Measurements from ENCODE around the gene PRKD2. TPM values are rescaled to one million over a fixed set of nuclear protein-coding genes. Genes with fewer than 3 reads are reported as not detected.
A peak's percentile ranks its signal among the peaks of the same experiment; 100 is the strongest.

Gene PRKD2
- total and polyA plus RNA-seq, 2 of the 8 experiments (the other 6 are each of a cell fraction or from before 2014, with no cell fraction given): 24.4 to 63.8 TPM

DNA sequence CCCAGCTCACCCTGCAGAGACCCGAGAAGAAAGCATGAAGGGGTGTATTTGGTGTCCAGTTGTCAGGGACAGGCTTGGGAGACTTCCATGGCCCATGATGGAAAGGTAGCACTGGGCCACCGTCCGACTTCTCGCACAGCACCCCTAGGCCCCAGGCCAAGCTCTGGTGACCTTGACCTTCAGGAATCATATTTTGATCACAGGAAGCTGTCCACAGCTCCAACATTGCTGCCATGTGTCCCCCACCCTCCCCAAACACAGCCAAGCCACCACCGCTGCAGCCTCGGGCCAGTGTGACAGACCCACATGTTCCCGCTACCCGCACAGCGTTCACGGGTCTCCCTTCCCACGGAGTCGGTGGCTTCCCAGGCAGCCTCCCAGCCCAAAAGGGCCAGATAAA is 91.2 kb downstream of the PRKD2 start:
- peaks cover 0 to 14% (median 6%) of the 10 kb centered on the region in 4 experiments; a peak in 6 of 7 replicates for H3K4me1 ChIP-seq (replicated peaks in 1 of 4; ENCODE audit: control insufficient read depth in 3 of 4, insufficient read depth in 4 of 4, low read length in 3 of 4)
- H3K23me2 ChIP-seq (ENCODE audit: low read depth, low read length): no peaks in the 10 kb centered on the region
- no peak overlapping the region for H3K4me2 ChIP-seq (ENCODE audit: insufficient read depth in 1 of 2, low read depth in 2 of 2, low read length in 2 of 2)
- FAIRE-seq (no peak), DNase-seq (ENCODE audit: low read depth in 1 of 2, low spot score in 2 of 2) (no peak)
- no peak overlapping the region for H3K4me3 ChIP-seq (ENCODE audit: extremely low read depth in 1 of 4, insufficient read depth in 2 of 4, low read depth in 3 of 4, low read length in 4 of 4)
- H3K79me2 ChIP-seq (ENCODE audit: control insufficient read depth in 1 of 2, insufficient read depth in 2 of 2, low read length in 2 of 2): no peaks in the 10 kb centered on the region
- no peaks in the 10 kb centered on the region for H3K9me3 ChIP-seq (ENCODE audit: insufficient read depth in 2 of 2, low read depth in 1 of 2, low read length in 1 of 2)
- no peak overlapping the region for H2BK15ac ChIP-seq (ENCODE audit: low read length)
- no peaks in the 10 kb centered on the region for H3K27me3 ChIP-seq (replicated peaks in 1 of 4; ENCODE audit: control insufficient read depth in 3 of 4, extremely low read depth in 1 of 4, insufficient read depth in 3 of 4, low read length in 3 of 4)
- H3K56ac ChIP-seq (replicated peaks; ENCODE audit: insufficient read length, low read depth, low read length): no peak overlapping the region
- H2AFZ ChIP-seq (ENCODE audit: low read length): no peak overlapping the region
- no peak overlapping the region for H3K9ac ChIP-seq (replicated peaks in 1 of 4; ENCODE audit: extremely low read depth in 1 of 4, low read depth in 3 of 4, low read length in 3 of 4)
- no peak overlapping the region for H3K27ac ChIP-seq (ENCODE audit: low read depth, low read length)
- H2AK5ac ChIP-seq (ENCODE audit: low read depth, low read length): no peak overlapping the region
- no peak overlapping the region for H2BK120ac ChIP-seq (replicated peaks; ENCODE audit: low read depth, low read length)
- H4K91ac ChIP-seq (replicated peaks; ENCODE audit: insufficient read length, low read length): no peak overlapping the region
- no peak overlapping the region for H3K23ac ChIP-seq (ENCODE audit: insufficient read length)
- ChIA-PET CTCF (ENCODE audit: partially characterized antibody) (interaction anchor here (0.8 to 15.3 kb wide), 6 partner anchors 8 to 95 kb away, joined by 3 to 309 read pairs (median 6); partner anchors contain the start of gene CALM3), POLR2A (ENCODE audit: partially characterized antibody) (interaction anchor here (0.6 to 1.1 kb wide), 3 partner anchors 18 to 243 kb away, joined by 3 to 4 read pairs (median 4); no protein-coding TSS in a partner anchor)
- H3K14ac ChIP-seq (ENCODE audit: insufficient read length): no peak overlapping the region
- no peaks in the 10 kb centered on the region for H4K20me1 ChIP-seq (replicated peaks in 1 of 2; ENCODE audit: control insufficient read depth in 1 of 2, insufficient read depth in 2 of 2, low read length in 2 of 2)
- H4K8ac ChIP-seq (ENCODE audit: extremely low read depth, insufficient read depth, low read length): no peak overlapping the region
- H2BK5ac ChIP-seq (ENCODE audit: low read depth, low read length): no peak overlapping the region
- no peaks in the 10 kb centered on the region for H3K79me1 ChIP-seq (ENCODE audit: low read depth, low read length)
- H3K36me3 ChIP-seq (ENCODE audit: control insufficient read depth in 2 of 4, insufficient read depth in 4 of 4, low read length in 3 of 4): no peaks in the 10 kb centered on the region
- no peak overlapping the region for H3K18ac ChIP-seq (ENCODE audit: extremely low read depth, low read length)
- no peak overlapping the region for H4K5ac ChIP-seq (ENCODE audit: insufficient read length, low read depth, low read length)
- H2BK12ac ChIP-seq (ENCODE audit: low read depth, low read length): 0 out of 2 replicates have a peak overlapping the region, but pooled peaks have one; percentile 27
- 82% methylated on average over 12 of the region's 12 CpGs; no CpG with 5 or more reads in 1 of the 2 experiments for WGBS, 2 experiments (ENCODE audit: extremely low coverage in 1 of 2, insufficient coverage in 1 of 2, insufficient read length in 1 of 2, insufficient replicate concordance in 2 of 2, low coverage in 1 of 2, low lambda C conversion rate in 2 of 2, missing lambda C conversion rate in 1 of 2)
- H2BK20ac ChIP-seq (ENCODE audit: low read length): no peak overlapping the region
- H3K4ac ChIP-seq (replicated peaks; ENCODE audit: insufficient read length, low read depth, low read length): no peak overlapping the region
- TF ChIP-seq TEAD4 (IDR thresholded peaks at IDR 0.05; ENCODE audit: low read depth, low read length) (no peak), CBX8 (IDR thresholded peaks at IDR 0.05; ENCODE audit: borderline replicate concordance, low read depth, low read length) (no peak), SIRT6 (IDR thresholded peaks at IDR 0.05; ENCODE audit: low read length) (no peak), KDM4A (IDR thresholded peaks at IDR 0.05; ENCODE audit: low read depth, low read length, severe bottlenecking) (no peak), ASH2L (IDR thresholded peaks at IDR 0.05; ENCODE audit: low read length) (no peak), TAF7 (optimal IDR thresholded peaks at IDR 0.05; ENCODE audit: borderline replicate concordance, low read depth, low read length) (no peak), BCL11A (IDR thresholded peaks at IDR 0.05; ENCODE audit: low read depth in 2 of 2, low read length in 2 of 2) (no peak), POLR2A (IDR thresholded peaks at IDR 0.05; ENCODE audit: control extremely low read depth in 1 of 2, low read depth in 2 of 2, low read length in 2 of 2) (no peak), BACH1 (IDR thresholded peaks at IDR 0.05; ENCODE audit: low read length) (no peak), RNF2 (IDR thresholded peaks at IDR 0.05; ENCODE audit: borderline replicate concordance, low read depth, low read length, missing control alignments, poor library complexity, severe bottlenecking) (no peak)
- TF ChIP-seq, protein P1, sequence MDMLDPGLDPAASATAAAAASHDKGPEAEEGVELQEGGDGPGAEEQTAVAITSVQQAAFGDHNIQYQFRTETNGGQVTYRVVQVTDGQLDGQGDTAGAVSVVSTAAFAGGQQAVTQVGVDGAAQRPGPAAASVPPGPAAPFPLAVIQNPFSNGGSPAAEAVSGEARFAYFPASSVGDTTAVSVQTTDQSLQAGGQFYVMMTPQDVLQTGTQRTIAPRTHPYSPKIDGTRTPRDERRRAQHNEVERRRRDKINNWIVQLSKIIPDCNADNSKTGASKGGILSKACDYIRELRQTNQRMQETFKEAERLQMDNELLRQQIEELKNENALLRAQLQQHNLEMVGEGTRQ (IDR thresholded peaks at IDR 0.05; ENCODE audit: low read length): no peak

Data from H1 (cell line).